H1 (cell line): ENCODE data around the gene OSBPL6. TPM values are rescaled to one million over a fixed set of nuclear protein-coding genes. Genes with fewer than 3 reads are reported as not detected.
A peak's percentile ranks its signal among the peaks of the same experiment; 100 is the strongest.

Experiments used
- CTCF ChIA-PET: fragments of 300-600 bp; sonication (Branson Sonifier 250); formaldehyde crosslinking; loops from one replicate; lab custom pipeline; 2021; ENCODE audit not compliant: partially characterized antibody; lab: Charles Lee
- POLR2A ChIA-PET: fragments of 300-600 bp; sonication (Branson Sonifier 250); formaldehyde crosslinking; loops from one replicate; lab custom pipeline; 2021; ENCODE audit warnings: inconsistent platforms; ENCODE audit not compliant: partially characterized antibody; lab: Charles Lee
- DNase-seq, 2 experiments: peaks; one replicate each; pipeline versions ENCODE4 v3.0.0 to v3.0.0-alpha.2; 2010 to 2022; ENCODE audit warnings: low spot score in 2 of 2, low read depth in 1 of 2, mixed read lengths in 1 of 2
- FAIRE-seq: peaks from 2 replicates; lab custom pipeline; 2011; peaks lifted over from hg19 to GRCh38; lab: Jason Lieb, UNC
- H2AFZ ChIP-seq: 2 replicates; pipeline ENCODE4 v1.8.1; 2012; ENCODE audit warnings: low read length, inconsistent platforms
- H2AK5ac ChIP-seq: 2 replicates; pipeline ENCODE4 v1.6.1; 2013; ENCODE audit warnings: low read depth, low read length
- H2BK120ac ChIP-seq: replicated peaks from 2 replicates; pipeline ENCODE3; 2013; ENCODE audit warnings: low read depth, low read length, inconsistent platforms
- H2BK12ac ChIP-seq: 2 replicates; pipeline ENCODE4 v1.6.1; 2013; ENCODE audit warnings: low read depth, low read length
- H2BK15ac ChIP-seq: 2 replicates; pipeline ENCODE4 v1.6.1; 2013; ENCODE audit warnings: low read length
- H2BK20ac ChIP-seq: 2 replicates; pipeline ENCODE4 v1.6.1; 2013; ENCODE audit warnings: low read length
- H2BK5ac ChIP-seq: 2 replicates; pipeline ENCODE4 v1.6.1; 2013; ENCODE audit warnings: low read depth, low read length
- H3K14ac ChIP-seq: 2 replicates; pipeline ENCODE4 v1.6.1; 2013; ENCODE audit warnings: inconsistent platforms; ENCODE audit not compliant: insufficient read length
- H3K18ac ChIP-seq: 2 replicates; pipeline ENCODE4 v1.6.1; 2013; ENCODE audit warnings: low read length; ENCODE audit errors: extremely low read depth
- H3K23ac ChIP-seq: 2 replicates; pipeline ENCODE4 v1.6.1; 2013; ENCODE audit warnings: inconsistent platforms; ENCODE audit not compliant: insufficient read length
- H3K23me2 ChIP-seq: 2 replicates; pipeline ENCODE4 v1.6.1; 2013; ENCODE audit warnings: low read depth, low read length
- H3K27ac ChIP-seq: 2 replicates; pipeline ENCODE4 v1.6.1; 2011; ENCODE audit warnings: low read depth, low read length, inconsistent platforms
- H3K27me3 ChIP-seq, 4 experiments: replicated peaks in 1 of 4; 1 replicate in 1 of 4; 2 replicates in 3 of 4; pipeline versions ENCODE4 v1.6.1 to v1.8.1; 2011 to 2013; ENCODE audit warnings: low read length in 3 of 4, mild to moderate bottlenecking in 3 of 4, inconsistent platforms in 2 of 4, mixed read lengths in 2 of 4, moderate library complexity in 1 of 4; ENCODE audit not compliant: control insufficient read depth in 3 of 4, insufficient read depth in 3 of 4; ENCODE audit errors: extremely low read depth in 1 of 4
- H3K36me3 ChIP-seq, 4 experiments: 2 replicates each; pipeline versions ENCODE4 v1.6.1 to v1.8.1; 2011 to 2013; ENCODE audit warnings: mild to moderate bottlenecking in 4 of 4, low read length in 3 of 4, moderate library complexity in 2 of 4, control low read depth in 1 of 4, inconsistent platforms in 1 of 4; ENCODE audit not compliant: insufficient read depth in 4 of 4, control insufficient read depth in 2 of 4
- H3K4ac ChIP-seq: replicated peaks from 2 replicates; pipeline ENCODE3; 2013; ENCODE audit warnings: low read length, low read depth, mixed read lengths, inconsistent platforms; ENCODE audit not compliant: insufficient read length
- H3K4me1 ChIP-seq, 4 experiments: replicated peaks in 1 of 4; 1 replicate in 1 of 4; 2 replicates in 3 of 4; pipeline versions ENCODE4 v1.6.1 to v1.8.1; 2011 to 2013; ENCODE audit warnings: low read length in 3 of 4, inconsistent platforms in 2 of 4, mixed read lengths in 1 of 4; ENCODE audit not compliant: insufficient read depth in 4 of 4, control insufficient read depth in 3 of 4
- H3K4me2 ChIP-seq, 2 experiments: 2 replicates each; pipeline versions ENCODE4 v1.6.1 to v1.8.1; 2011 to 2013; ENCODE audit warnings: low read depth in 2 of 2, low read length in 2 of 2, control low read depth in 1 of 2, inconsistent platforms in 1 of 2, mild to moderate bottlenecking in 1 of 2; ENCODE audit not compliant: insufficient read depth in 1 of 2
- H3K4me3 ChIP-seq, 4 experiments: fragments of 200-600, 300-600 bp in 1 of 4; sonication (generic), shearing (Covaris generic), sonication (Bioruptor Twin) in 1 of 4; 2 replicates each; pipeline versions ENCODE4 v1.5.1 to v1.8.1; 2011 to 2016; ENCODE audit warnings: low read length in 4 of 4, low read depth in 3 of 4, control low read depth in 2 of 4, inconsistent platforms in 2 of 4, mild to moderate bottlenecking in 2 of 4, mixed read lengths in 1 of 4, moderate library complexity in 1 of 4; ENCODE audit not compliant: insufficient read depth in 2 of 4; ENCODE audit errors: extremely low read depth in 1 of 4
- H3K56ac ChIP-seq: replicated peaks from 2 replicates; pipeline ENCODE3; 2013; ENCODE audit warnings: low read depth, mild to moderate bottlenecking, mixed read lengths, low read length, inconsistent platforms; ENCODE audit not compliant: insufficient read length
- H3K79me1 ChIP-seq: 2 replicates; pipeline ENCODE4 v1.6.1; 2013; ENCODE audit warnings: low read depth, low read length, control low read depth
- H3K79me2 ChIP-seq, 2 experiments: 2 replicates each; pipeline versions ENCODE4 v1.6.1 to v1.8.1; 2012 to 2013; ENCODE audit warnings: low read length in 2 of 2, mild to moderate bottlenecking in 2 of 2, inconsistent platforms in 1 of 2; ENCODE audit not compliant: insufficient read depth in 2 of 2, control insufficient read depth in 1 of 2
- H3K9ac ChIP-seq, 4 experiments: replicated peaks in 1 of 4; 1 replicate in 1 of 4; 2 replicates in 3 of 4; pipeline versions ENCODE4 v1.6.1 to v1.8.1; 2011 to 2013; ENCODE audit warnings: low read depth in 3 of 4, low read length in 3 of 4, control low read depth in 2 of 4, mild to moderate bottlenecking in 2 of 4, moderate library complexity in 2 of 4, inconsistent platforms in 1 of 4; ENCODE audit errors: extremely low read depth in 1 of 4
- H3K9me3 ChIP-seq, 2 experiments: 2 replicates each; pipeline versions ENCODE4 v1.6.1 to v1.8.1; 2012 to 2013; ENCODE audit warnings: mild to moderate bottlenecking in 2 of 2, moderate library complexity in 2 of 2, control low read depth in 1 of 2, inconsistent platforms in 1 of 2, low read depth in 1 of 2, low read length in 1 of 2, mixed read lengths in 1 of 2; ENCODE audit not compliant: insufficient read depth in 2 of 2
- H4K20me1 ChIP-seq, 2 experiments: replicated peaks in 1 of 2; 2 replicates each; pipeline versions ENCODE3 to v1.8.1; 2011 to 2013; ENCODE audit warnings: inconsistent platforms in 2 of 2, low read length in 2 of 2, mild to moderate bottlenecking in 1 of 2; ENCODE audit not compliant: insufficient read depth in 2 of 2, control insufficient read depth in 1 of 2
- H4K5ac ChIP-seq: 2 replicates; pipeline ENCODE4 v1.6.1; 2013; ENCODE audit warnings: low read length, low read depth, mixed read lengths, inconsistent platforms; ENCODE audit not compliant: insufficient read length
- H4K8ac ChIP-seq: 2 replicates; pipeline ENCODE4 v1.8.0; 2013; ENCODE audit warnings: mild to moderate bottlenecking, moderate library complexity, low read length, inconsistent platforms; ENCODE audit not compliant: insufficient read depth; ENCODE audit errors: extremely low read depth
- H4K91ac ChIP-seq: replicated peaks from 2 replicates; pipeline ENCODE3; 2013; ENCODE audit warnings: low read length, mixed read lengths, inconsistent platforms; ENCODE audit not compliant: insufficient read length
- GABPA ChIP-seq: IDR thresholded peaks from 2 replicates; pipeline ENCODE4 v1.6.1; 2011; ENCODE audit warnings: mild to moderate bottlenecking, low read length, moderate library complexity, borderline replicate concordance; ENCODE audit not compliant: insufficient read depth
- SIN3A ChIP-seq, 2 experiments: IDR thresholded peaks in 1 of 2; conservative IDR thresholded peaks in 1 of 2; 2 replicates each; pipeline ENCODE4 v1.6.1; 2011 to 2012; ENCODE audit warnings: low read length in 2 of 2, improper control_type of control experiment in 1 of 2, low read depth in 1 of 2, mild to moderate bottlenecking in 1 of 2
- WGBS, 2 experiments: shearing (Covaris generic) in 1 of 2; methylation state at CpG; one replicate each; pipeline versions ENCODE4 v1.1.6 to v1.1.7; 2013 to 2015; ENCODE audit warnings: low lambda C conversion rate in 2 of 2, mixed read lengths in 2 of 2, inconsistent platforms in 1 of 2, low coverage in 1 of 2, missing lambda C conversion rate in 1 of 2; ENCODE audit not compliant: insufficient replicate concordance in 2 of 2, insufficient coverage in 1 of 2, insufficient read length in 1 of 2; ENCODE audit errors: extremely low coverage in 1 of 2, missing lambda C conversion rate in 1 of 2; 5-methylcytosine and 5-hydroxymethylcytosine counted together
- polyA plus RNA-seq, 7 experiments: library from polyadenylated mRNA; depleted of rRNA in 3 of 7; stranded (reverse) in 5 of 7; unstranded in 2 of 7; fragments of >200 nt in 5 of 7; fragments of 200-250 nt in 2 of 7; gene quantifications; 1 replicate in 5 of 7; 2 replicates in 1 of 7; 4 replicates in 1 of 7; pipeline versions ENCODE4 v1.2.1 to v1.2.3, GENCODE V29; 2011 to 2013; ENCODE audit warnings: missing spikeins in 2 of 7, mixed read lengths in 2 of 7
- total RNA-seq: library from RNA; stranded (reverse); fragmentation: NEBNext Ultra II Directional; extraction: Animal tissue kit (Norgen Biotek cat#: 25700); gene quantifications from 2 replicates; pipeline ENCODE4 v1.2.1, GENCODE V29; 2021

The OSBPL6 gene
- total and polyA plus RNA-seq, 2 of the 8 experiments (the other 6 are each of a cell fraction or from before 2014, with no cell fraction given), result 1.7 to 5.6 TPM

- FAIRE-seq, result no peak
- no peak overlapping the region for H3K18ac ChIP-seq
- peaks cover 5% of the 10 kb centered on the region for H3K23me2 ChIP-seq
- H2BK15ac ChIP-seq, result no peak overlapping the region
- peaks cover 0 to 2% (median 0%) of the 10 kb centered on the region in 4 experiments; a peak in 2 of 7 replicates for H3K4me1 ChIP-seq
- H3K79me2 ChIP-seq, result peaks cover 8 to 26% of the 10 kb centered on the region in 2 experiments
- CTCF ChIA-PET, result interaction anchor here (0.7 to 0.9 kb wide), 3 partner anchors 30 to 73 kb away, joined by 3 to 4 read pairs (median 3); partner anchors contain the start of gene PLEKHA3
- H2AFZ ChIP-seq, result no peak overlapping the region
- POLR2A ChIA-PET, result interaction anchor here (0.8 to 3.1 kb wide), 9 partner anchors 8 to 255 kb away, joined by 3 to 23 read pairs (median 9); partner anchors contain the start of genes OSBPL6 and PLEKHA3
- H2BK12ac ChIP-seq, result no peak overlapping the region
- H3K23ac ChIP-seq, result no peak overlapping the region
- no peak overlapping the region for H2BK20ac ChIP-seq
- TF ChIP-seq GABPA (no peak), SIN3A (conservative IDR thresholded peaks at IDR 0.05 in 1 of 2, IDR thresholded peaks at IDR 0.05 in 1 of 2; ENCODE audit: low read depth in 1 of 2, low read length in 2 of 2) (0 out of 4 replicates have a peak, but pooled peaks of 1 of the 2 experiments have one; percentile 7)
- TF ChIP-seq, all 59 proteins: peak for 1
- Histone ChIP-seq H2BK5ac (peak overlapping the region; percentile 71), H4K8ac (no peak overlapping the region), H3K4me3 (peak overlapping the region; percentile 67 to 96 (median 92)), H4K91ac (no peak overlapping the region), H4K5ac (no peak overlapping the region), H3K36me3 (peaks cover 4 to 35% (median 24%) of the 10 kb centered on the region in 4 experiments), H3K56ac (no peak overlapping the region), H3K4me2 (peak overlapping the region; percentile 79 to 92), H3K4ac (peak overlapping the region; percentile 11), H3K14ac (no peak overlapping the region), H2BK120ac (no peak overlapping the region), H3K27me3 (no peaks in the 10 kb centered on the region), H4K20me1 (peaks cover 4% of the 10 kb centered on the region in 2 experiments), H3K27ac (peak overlapping the region; percentile 99), H3K9ac (peak overlapping the region; percentile 76 to 99 (median 98)), H3K79me1 (peaks cover 6% of the 10 kb centered on the region; the same call in 1 of the 2 replicates), H3K9me3 (no peaks in the 10 kb centered on the region), H2AK5ac (no peak overlapping the region)
- DNase-seq, result no peak
- 25% methylated on average over 18 of the region's 18 CpGs; no CpG with 5 or more reads in 1 of the 2 experiments for WGBS, 2 experiments
Measured at GRCh38 chr2:178449700-178450523, 255.6 kb downstream of the OSBPL6 start.
